HG03575 (cell line): Measurements from ENCODE around the gene SLC9A7.

ENCODE experiments used
- ATAC-seq: cut with Tn5 transposase; IDR thresholded peaks from one replicate; pipeline ENCODE4 v1.9.1; 2021; ENCODE audit not compliant: unreplicated experiment, insufficient number of reproducible peaks, low FRiP score; ENCODE audit errors: extremely low read depth

SLC9A7 gene

GRCh38 chrX:46627062-46627461, 131.9 kb downstream of the SLC9A7 start:
- ATAC-seq: no peak

- ATAC-seq: no peak
Observed at GRCh38 chrX:46626566-46626965, 132.4 kb downstream of the SLC9A7 start.

GRCh38 chrX:46624090-46624786, 134.7 kb downstream of the SLC9A7 start:
- ATAC-seq: no peak

GRCh38 chrX:46621572-46621971, 137.3 kb downstream of the SLC9A7 start:
- no peak for ATAC-seq

GRCh38 chrX:46620505-46620904, 138.4 kb downstream of the SLC9A7 start:
- ATAC-seq: no peak

- ATAC-seq: no peak
Observed at GRCh38 chrX:46618947-46619346, 140.0 kb downstream of the SLC9A7 start.

GRCh38 chrX:46617906-46618305, 141.0 kb downstream of the SLC9A7 start:
- ATAC-seq: no peak

GRCh38 chrX:46611658-46612362, 147.1 kb downstream of the SLC9A7 start:
- ATAC-seq: no peak

- ATAC-seq: no peak
Observed at GRCh38 chrX:46610070-46610658, 148.8 kb downstream of the SLC9A7 start.

GRCh38 chrX:46607916-46608315, 151.0 kb downstream of the SLC9A7 start:
- ATAC-seq: no peak

GRCh38 chrX:46602468-46603102, 156.3 kb downstream of the SLC9A7 start:
- ATAC-seq: no peak

- no peak for ATAC-seq
Observed at GRCh38 chrX:46601283-46601682, 157.6 kb downstream of the SLC9A7 start.

- no peak for ATAC-seq
Observed at GRCh38 chrX:46599051-46599560, 159.8 kb downstream of the SLC9A7 start.

GRCh38 chrX:46597771-46598170, 161.1 kb downstream of the SLC9A7 start:
- no peak for ATAC-seq

GRCh38 chrX:46597208-46597607, 161.7 kb downstream of the SLC9A7 start:
- ATAC-seq: no peak

GRCh38 chrX:46595084-46595483, 163.8 kb downstream of the SLC9A7 start:
- no peak for ATAC-seq

GRCh38 chrX:46589977-46590723, 168.8 kb downstream of the SLC9A7 start:
- ATAC-seq: no peak

- no peak for ATAC-seq
Observed at GRCh38 chrX:46588263-46588662, 170.7 kb downstream of the SLC9A7 start.

- ATAC-seq: no peak
Observed at GRCh38 chrX:46587753-46588171, 171.2 kb downstream of the SLC9A7 start.
